Epithelial cell of prostate (primary cell): ENCODE measurements around the gene OSBPL10.

Experiments used
- DNase-seq: peaks from one replicate; pipeline ENCODE4 v3.0.0-alpha.2; 2011; ENCODE audit warnings: low read depth, low spot score
- H3K27ac ChIP-seq: fragments of 450-650 bp; 2 replicates; pipeline ENCODE4 v1.5.1; 2017; ENCODE audit warnings: mild to moderate bottlenecking

Gene OSBPL10

GRCh38 chr3:31929826-31930502 lies 51.1 kb downstream of the OSBPL10 start:
- no peak overlapping the region for H3K27ac ChIP-seq
- no peak for DNase-seq

- no peak overlapping the region for H3K27ac ChIP-seq
These were observed 53.3 kb downstream of the OSBPL10 start for GRCh38 chr3:31927811-31928210.

GRCh38 chr3:31926543-31926942 lies 54.5 kb downstream of the OSBPL10 start:
- no peak for DNase-seq
- no peak overlapping the region for H3K27ac ChIP-seq

More at GRCh38 chr3:31927811-31928210, 53.3 kb downstream of the OSBPL10 start:
- no peak for DNase-seq

GRCh38 chr3:31925271-31925630 lies 55.8 kb downstream of the OSBPL10 start:
- H3K27ac ChIP-seq: no peak overlapping the region
- DNase-seq: no peak

GRCh38 chr3:31924610-31925270 lies 56.3 kb downstream of the OSBPL10 start:
- no peak for DNase-seq
- H3K27ac ChIP-seq: no peak overlapping the region

GRCh38 chr3:31922962-31923361 lies 58.1 kb downstream of the OSBPL10 start:
- H3K27ac ChIP-seq: no peak overlapping the region

GRCh38 chr3:31921837-31922236 lies 59.2 kb downstream of the OSBPL10 start:
- DNase-seq: no peak
- H3K27ac ChIP-seq: no peak overlapping the region

More at GRCh38 chr3:31922962-31923361, 58.1 kb downstream of the OSBPL10 start:
- DNase-seq: no peak

GRCh38 chr3:31920310-31920709 lies 60.8 kb downstream of the OSBPL10 start:
- no peak for DNase-seq
- no peak overlapping the region for H3K27ac ChIP-seq

GRCh38 chr3:31919528-31919927 lies 61.5 kb downstream of the OSBPL10 start:
- H3K27ac ChIP-seq: no peak overlapping the region
- DNase-seq: no peak

- H3K27ac ChIP-seq: no peak overlapping the region
- no peak for DNase-seq
These were observed 62.6 kb downstream of the OSBPL10 start for GRCh38 chr3:31918179-31919150.

- DNase-seq: no peak
- no peak overlapping the region for H3K27ac ChIP-seq
These were observed 63.6 kb downstream of the OSBPL10 start for GRCh38 chr3:31917303-31918005.

- H3K27ac ChIP-seq: peak overlapping the region; percentile 44
- DNase-seq: peak; percentile 72
These were observed 69.4 kb downstream of the OSBPL10 start for GRCh38 chr3:31911643-31912042.

- peak overlapping the region; percentile 44 for H3K27ac ChIP-seq
- no peak for DNase-seq
These were observed 69.9 kb downstream of the OSBPL10 start for GRCh38 chr3:31911124-31911523.

GRCh38 chr3:31909455-31909854 lies 71.6 kb downstream of the OSBPL10 start:
- DNase-seq: no peak
- no peak overlapping the region for H3K27ac ChIP-seq

- H3K27ac ChIP-seq: no peak overlapping the region
- no peak for DNase-seq
These were observed 72.5 kb downstream of the OSBPL10 start for GRCh38 chr3:31908391-31909097.

GRCh38 chr3:31906182-31906581 lies 74.9 kb downstream of the OSBPL10 start:
- peak overlapping the region; percentile 50 for H3K27ac ChIP-seq
- no peak for DNase-seq

GRCh38 chr3:31903686-31904431 lies 77.2 kb downstream of the OSBPL10 start:
- H3K27ac ChIP-seq: peak overlapping the region; percentile 66
- no peak for DNase-seq

- H3K27ac ChIP-seq: no peak overlapping the region
- no peak for DNase-seq
These were observed 80.5 kb downstream of the OSBPL10 start for GRCh38 chr3:31900583-31900982.
